Left lobe of liver (tissue), 2 donors: ENCODE results near the gene DUXB. TPM values are rescaled to one million over a fixed set of nuclear protein-coding genes. Genes with fewer than 3 reads are reported as not detected.

Experiments used
- ATAC-seq: fragments of 200-7000 bp; cut with Tn5 transposase; one replicate; pipeline ENCODE4 v1.9.1; 2020; ENCODE audit warnings: mild to moderate bottlenecking, moderate library complexity
- DNase-seq: peaks from one replicate; pipeline ENCODE4 v3.0.0-alpha.2; 2020; ENCODE audit warnings: low spot score
- total RNA-seq: library from RNA; stranded (reverse); gene quantifications from one replicate; pipeline ENCODE4 v1.2.1, GENCODE V29; 2021
- donor health status: DM: no; HTN: no; CAD: no; lungs with moderate emphysema.
- donor health status: DM: no; HTN: yes; CAD: no.

The DUXB gene, protein sequence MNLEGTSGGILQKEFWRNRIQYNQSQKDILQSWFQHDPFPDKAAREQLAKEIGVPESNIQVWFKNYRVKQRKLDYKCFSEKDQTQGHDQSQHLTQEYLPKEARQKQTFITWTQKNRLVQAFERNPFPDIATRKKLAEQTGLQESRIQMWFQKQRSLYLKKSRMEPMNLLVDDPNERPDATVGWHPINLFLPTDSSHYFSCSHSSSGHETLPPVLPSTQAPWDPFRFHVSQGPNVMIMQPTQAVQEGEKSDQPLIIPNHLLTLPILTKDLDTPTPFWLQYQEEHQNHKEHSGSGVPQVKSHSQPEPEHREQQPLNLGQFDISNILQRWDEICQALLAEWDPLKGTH
- not detected for total RNA-seq

DNA sequence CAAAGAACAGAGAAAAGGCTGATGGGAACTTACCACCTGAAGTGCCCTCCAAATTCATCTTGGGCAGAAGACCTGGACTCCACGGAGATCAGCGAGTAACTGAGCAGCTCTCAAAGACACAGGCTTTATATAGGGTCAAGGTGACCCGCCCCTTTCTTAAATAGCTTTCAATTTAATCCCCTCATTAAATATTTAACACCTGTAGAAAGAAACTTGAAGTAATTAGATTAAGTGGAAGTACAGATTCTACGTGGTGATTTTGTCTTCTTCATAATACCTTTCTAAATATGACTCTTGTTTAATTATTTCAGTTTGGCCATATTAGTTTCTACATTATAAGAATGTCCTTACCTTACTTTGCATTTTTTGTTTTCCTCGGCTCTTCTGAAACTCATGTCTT, at the start of gene DUXB:
TSS of gene DUXB (minus strand) at position 101 of the 400 bp plus-strand sequence. CDS start at position 58, 43 bp downstream.
- no peak for ATAC-seq

DNA sequence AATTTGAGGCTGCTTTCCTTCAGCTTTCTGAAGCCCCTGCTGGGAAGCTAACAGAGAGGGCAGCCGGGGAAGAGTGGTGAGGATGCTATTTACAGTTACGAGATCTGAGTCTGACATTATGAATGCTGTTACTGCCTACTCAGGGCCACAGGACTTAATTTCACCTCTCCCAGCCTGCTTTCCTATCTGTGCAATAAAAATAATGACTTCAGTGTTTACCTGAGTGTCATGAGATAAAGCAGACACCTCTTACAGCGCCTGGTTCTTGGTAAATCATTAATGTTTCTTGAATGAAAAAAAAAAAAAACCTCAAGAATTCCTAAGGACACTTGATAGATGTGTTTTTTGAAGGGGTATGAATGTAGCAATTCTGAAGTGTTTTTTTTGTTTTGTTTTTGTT, 49.3 kb upstream of the DUXB start:
- ATAC-seq = no peak

More for the DNA sequence above, at the start of gene DUXB:
- DNase-seq = no peak

DNA sequence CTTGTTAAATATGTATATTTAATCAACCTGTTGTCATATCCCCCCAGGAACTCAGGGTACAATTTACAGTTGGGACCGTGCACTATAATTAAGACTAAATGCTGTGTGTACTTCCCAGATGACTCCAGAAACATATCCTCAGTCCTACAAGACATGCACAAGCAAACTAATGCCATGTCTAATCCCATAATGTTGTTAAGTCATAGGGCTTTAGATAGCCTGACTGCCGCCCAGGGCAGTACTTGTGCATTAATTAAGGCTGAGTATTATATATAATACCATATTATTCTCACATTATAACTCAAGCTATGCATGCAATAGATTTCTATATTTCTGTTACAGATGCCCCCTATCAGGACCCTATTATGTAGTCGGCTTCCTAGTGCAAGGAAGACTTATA, 45.1 kb upstream of the DUXB start:
- ATAC-seq (no peak), DNase-seq (no peak)

More for the DNA sequence above, 49.3 kb upstream of the DUXB start:
- DNase-seq = no peak

DNA sequence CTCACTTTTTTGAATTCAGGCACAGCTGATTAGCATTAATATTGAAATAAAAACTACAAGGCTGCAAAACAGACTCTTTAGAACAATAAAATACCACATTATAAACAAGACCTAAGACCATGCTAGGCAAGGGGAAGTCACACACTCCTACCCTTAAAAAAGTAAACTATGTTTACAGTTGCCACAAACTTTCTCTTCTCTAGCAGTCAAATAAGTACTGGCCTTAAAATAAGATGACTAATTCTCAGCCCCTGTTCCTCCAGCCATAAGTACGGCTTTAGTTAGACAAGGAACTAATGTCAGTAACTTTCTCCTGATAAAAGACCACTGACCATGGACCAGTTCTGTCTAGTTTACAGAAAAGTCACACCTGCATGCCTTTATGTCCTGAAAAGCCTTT, 44.6 kb upstream of the DUXB start:
- no peak for ATAC-seq
- DNase-seq = no peak

DNA sequence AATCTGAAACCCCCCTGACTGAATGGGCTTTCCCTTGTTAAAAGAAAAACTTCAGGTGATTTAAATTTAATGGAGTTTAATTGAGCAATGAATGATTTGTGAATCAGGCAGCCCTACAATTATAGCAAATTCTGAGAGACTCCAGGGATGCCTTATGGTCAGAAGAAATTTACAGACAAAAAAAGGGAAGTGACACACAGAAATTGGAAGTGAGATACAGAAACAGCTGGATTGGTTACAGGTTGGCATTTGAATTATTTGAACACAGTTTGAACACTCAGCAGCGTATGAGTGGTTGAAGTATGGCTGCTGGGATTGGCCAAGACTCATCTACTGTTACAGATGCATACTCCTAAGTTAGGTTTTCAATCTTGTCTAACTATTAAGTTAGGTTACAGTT, 44.0 kb upstream of the DUXB start:
- no peak for ATAC-seq

DNA sequence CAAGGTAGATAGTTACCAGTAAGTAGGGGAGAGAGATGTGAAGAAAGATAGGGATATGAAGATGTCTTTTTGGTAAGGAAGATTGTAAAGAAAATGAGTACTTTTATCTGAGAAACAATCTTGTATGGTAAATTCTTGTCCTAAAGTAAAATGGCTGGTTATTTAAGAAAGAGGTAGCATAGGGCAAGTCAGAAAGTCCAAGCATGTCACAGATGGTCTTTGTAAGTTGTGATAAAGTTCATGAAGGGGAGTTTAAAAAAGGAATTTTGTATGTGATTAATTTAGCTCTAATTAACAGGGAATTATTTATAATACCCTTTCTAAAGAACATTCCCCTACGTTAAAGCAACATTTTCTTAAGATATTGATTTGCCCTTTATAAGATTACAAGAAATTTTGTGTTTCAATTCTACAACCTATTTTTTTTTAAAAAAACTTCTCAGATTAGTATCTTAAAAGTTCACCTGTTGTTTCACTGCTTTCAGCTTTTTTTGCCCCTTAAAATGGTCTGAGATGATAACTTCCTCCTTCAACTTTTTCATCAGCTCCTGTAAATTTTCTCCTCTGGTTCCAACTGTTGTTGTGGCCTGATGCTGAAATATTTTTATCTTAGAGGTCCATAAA, 41.3 kb upstream of the DUXB start:
- ATAC-seq (no peak), DNase-seq (no peak)

More for the DNA sequence above, 44.0 kb upstream of the DUXB start:
- no peak for DNase-seq

DNA sequence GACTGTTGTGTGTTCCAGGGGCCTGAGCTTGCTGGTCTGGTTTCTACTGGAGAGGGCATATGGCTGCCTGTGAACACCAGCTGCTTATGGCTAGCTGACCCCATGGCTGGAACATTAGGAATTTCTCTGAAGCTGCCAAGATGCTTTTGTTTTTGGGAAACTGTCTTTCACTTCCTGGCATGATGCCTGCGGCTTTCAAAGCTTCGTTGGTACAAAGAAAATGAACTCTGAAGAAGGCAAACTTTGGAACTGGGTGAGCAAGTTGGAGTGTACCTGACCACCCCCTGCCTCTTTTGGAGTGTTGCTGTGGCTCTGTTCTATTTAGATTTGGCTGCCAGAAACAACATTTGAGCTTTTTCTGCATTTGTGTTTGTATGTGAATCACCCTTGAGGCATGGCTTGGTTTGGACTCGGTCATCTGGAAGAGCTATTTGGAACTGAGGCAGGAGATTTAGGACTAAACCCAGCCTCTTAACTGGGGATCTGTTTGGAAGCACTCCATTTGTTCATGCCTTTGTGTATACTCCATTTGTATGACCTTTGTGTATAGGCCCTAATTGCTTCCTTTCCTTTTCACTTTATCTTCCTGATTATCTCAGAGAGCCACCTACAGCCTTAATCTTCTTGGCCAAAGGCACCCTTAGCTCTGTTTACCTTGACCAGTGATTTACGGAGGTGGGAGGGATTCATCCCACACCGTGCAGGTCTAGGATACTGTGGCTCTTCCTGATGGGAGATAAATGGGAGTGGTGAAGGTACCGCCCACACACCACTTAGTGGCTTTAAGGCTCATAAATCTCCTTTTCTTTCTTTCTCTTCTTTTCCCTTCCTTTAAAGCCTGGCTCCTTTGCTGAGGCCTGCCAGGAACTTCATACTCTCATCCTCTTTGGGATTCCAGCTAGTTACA, 32.3 kb upstream of the DUXB start:
- no peak for DNase-seq
- ATAC-seq = no peak

DNA sequence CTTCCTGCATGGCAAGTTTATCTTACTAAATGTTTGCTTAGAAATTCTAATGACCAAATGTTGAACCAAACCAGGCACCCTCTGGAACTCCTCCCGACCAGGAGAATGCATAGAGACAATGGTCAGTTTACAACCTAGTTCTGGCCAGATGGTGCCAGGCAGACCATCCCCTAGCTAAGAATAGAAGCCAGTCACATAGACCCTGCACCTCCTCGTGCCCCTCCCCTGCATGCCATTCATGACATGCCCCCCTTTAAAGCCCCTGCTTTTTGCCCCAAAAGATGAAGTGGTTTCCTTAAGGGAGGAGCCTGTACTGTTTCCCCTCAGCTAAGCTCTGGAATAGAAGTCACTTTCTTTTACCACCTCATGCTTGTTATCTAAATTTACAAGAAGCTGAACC, 31.6 kb upstream of the DUXB start:
- ATAC-seq (no peak), DNase-seq (no peak)

DNA sequence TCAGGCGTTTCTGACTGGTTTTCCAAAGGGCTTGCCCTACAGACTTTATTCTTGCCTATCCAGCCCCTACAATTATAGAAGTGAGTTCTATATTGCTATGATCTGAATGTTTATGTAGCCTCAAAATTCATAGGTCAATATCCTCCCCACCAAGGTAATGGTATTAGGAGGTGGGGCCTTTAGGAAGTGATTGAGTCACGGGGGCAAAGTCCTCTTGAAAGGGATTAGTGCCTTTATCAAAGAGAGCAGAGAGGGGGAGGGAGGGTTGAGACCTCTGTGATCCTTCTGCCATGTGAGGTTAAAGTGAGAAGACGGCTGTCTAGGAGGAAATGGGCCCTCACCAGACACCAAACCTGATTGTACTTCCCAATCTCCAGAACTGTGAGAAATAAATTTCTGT, 26.0 kb upstream of the DUXB start:
- ATAC-seq (no peak), DNase-seq (no peak)

DNA sequence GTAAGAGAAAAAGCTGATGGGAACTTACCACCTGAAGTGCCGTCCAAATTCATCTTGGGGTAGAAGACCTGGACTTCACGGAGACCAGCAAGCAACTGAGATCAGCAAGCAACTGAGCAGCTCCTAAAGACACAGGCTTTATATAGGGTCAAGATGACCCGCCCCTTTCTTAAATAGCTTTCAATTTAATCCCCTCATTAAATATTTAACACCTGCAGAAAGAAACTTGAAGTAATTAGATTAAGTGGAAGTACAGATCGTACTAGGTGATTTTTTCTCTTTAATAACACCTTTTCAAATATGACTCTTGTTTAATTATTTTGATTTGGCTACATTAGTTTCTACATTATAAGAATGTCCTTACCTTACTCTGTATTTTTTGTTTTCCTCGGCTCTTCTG, 25.1 kb upstream of the DUXB start, which contains the start of gene CPHXL:
TSS of gene CPHXL (minus strand) at position 101 of the 400 bp plus-strand sequence. CDS start at position 53, 48 bp downstream.
- ATAC-seq (no peak), DNase-seq (no peak)

DNA sequence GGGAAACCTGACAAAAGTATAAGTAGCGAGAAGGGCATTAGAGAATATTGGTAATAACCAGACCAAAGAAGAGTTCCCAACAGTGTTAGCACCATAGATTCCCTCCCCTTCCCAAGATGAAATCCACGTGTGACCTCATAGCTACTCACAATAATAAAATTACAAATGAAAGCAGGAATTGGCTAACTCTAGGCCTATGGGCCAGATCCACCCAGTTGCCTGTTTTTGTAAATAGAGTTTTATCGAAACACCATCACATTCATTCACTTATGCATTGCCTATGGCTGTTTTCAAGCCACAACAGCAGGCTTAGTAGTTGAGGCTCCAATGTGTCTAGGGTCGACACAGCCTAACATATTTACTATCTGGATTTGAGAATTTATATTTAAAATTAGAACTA, 17.2 kb upstream of the DUXB start:
- ATAC-seq (no peak), DNase-seq (no peak)

DNA sequence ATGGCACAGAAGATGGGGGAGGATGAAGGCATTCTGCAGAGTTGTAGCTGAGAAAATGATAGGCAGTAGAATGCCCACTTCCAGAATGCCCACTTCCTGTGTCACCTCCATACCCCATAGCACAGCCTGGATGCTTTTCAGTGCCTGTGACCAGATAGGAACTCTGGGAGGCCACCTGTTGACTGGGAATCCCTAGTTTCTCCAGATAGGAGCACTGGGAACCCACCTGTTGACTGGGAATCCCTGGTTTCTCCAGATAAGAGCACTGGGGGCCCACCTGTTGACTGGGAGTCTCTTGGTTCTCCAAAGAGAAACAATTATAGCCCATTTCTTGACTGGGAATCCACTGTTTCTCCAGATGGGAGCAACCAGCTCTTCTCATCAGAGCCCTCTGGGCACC, 13.4 kb upstream of the DUXB start:
- DNase-seq = no peak
- no peak for ATAC-seq

DNA sequence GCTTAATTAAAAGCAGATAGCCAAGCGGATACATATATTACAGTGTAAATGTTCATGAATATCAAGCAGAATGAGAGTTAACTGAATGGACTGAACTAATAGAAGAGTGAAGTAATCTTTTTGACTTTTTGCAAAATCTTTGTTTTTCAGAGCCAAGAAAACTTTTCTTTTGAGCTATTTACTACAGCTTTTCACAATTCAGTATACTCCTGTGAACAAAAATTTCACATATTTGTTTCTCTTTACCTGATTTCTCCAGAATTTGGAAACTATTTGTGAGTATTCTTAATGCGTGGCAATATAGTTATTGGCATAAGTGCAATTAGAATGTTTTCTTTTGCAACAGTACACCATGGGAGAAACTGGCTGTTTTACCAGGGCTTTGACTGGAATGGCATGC, 9.1 kb upstream of the DUXB start:
- ATAC-seq (no peak), DNase-seq (no peak)

DNA sequence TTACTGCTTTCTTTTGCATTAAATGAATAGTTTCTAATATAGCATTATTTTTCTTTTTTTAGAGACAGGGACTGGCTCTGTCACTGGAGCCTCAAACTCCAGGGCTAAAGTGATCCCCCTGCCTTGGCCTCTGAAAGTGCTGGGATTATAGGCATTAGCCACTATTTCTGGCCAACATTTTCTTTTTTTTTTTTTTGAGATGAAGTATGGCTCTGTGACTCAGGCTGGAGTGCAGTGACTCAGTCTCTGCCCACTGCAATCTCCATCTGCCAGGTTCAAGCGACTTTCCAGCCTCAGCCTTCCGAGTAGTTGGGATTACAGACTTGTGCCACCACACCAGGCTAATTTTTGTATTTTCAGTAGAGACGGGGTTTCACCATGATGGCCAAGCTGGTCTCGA, 2.0 kb upstream of the DUXB start:
- ATAC-seq (no peak), DNase-seq (no peak)

DNA sequence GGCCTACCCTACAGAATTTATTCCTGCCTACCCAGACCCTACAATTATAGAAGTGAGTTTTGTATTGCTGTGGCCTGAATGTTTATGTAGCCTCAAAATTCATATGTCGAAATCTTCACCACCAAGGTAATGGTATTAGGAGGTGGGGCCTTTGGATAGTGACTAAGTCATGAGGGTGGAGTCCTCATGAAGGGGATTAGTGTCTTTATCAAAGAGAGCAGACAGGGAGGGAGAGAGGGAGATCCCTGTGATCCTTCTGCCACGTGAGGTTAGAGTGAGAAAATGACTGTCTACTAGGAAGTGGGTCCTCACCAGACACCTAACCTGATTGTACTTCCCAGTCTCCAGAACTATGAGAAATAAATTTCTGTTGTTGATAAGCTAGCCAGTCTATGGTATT, 981 bp upstream of the DUXB start:
- no peak for DNase-seq
- ATAC-seq = no peak

DNA sequence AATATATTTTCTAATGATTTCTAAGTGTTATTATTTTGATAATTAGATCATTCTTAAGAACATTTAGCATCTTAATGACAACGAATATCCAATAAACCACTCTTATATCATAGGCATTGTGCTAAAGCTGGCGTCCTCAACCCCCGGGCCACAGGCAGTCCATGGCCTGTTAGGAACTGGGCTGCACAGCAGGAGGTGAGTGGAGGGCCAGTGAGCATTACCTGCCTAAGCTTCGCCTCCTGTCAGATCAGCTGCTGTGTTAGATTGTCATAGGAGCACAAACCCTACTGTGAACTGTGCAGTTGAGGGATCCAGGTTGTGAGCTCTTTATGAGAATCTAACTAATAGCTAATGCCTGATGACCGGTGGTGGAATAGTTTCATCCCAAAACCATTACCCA, 3.7 kb downstream of the DUXB start:
- no peak for DNase-seq
- ATAC-seq = no peak

DNA sequence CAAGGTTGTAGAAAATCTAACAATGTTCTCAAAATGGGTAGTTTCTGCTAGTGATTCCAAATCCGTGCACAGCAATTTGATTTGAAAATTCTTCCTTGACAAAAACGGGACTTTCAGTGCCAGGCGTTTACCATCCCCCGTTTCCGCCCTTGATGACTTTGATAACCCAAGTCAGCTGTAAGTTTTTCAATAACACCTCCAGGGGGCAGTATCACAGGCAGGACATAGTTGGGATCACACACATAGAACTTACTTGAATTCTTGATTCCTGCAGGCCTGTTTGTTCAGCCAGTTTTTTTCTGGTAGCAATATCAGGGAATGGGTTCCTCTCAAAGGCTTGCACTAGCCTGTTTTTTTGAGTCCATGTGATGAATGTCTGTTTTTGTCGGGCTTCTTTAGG, 5.6 kb downstream of the DUXB start:
- no peak for DNase-seq
- ATAC-seq = no peak

DNA sequence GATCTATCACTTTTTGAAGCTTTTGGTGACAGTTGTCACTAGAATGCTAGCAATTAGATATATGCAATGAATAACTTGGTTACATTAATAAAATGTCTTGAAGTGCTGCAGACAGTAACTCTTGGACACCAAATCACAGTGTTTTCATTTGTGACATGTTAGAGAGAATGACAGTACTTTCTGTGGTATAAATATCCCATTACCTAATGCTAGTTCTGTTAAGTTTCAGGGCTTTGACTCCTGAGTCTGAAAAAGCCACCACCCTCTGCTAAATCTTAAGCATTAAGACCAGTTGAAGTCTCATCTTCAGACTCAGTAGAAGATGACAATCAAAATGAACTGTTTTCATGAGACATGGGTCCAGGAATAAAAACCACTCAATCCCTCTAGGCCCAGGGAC, 13.9 kb downstream of the DUXB start:
- ATAC-seq (no peak), DNase-seq (no peak)

DNA sequence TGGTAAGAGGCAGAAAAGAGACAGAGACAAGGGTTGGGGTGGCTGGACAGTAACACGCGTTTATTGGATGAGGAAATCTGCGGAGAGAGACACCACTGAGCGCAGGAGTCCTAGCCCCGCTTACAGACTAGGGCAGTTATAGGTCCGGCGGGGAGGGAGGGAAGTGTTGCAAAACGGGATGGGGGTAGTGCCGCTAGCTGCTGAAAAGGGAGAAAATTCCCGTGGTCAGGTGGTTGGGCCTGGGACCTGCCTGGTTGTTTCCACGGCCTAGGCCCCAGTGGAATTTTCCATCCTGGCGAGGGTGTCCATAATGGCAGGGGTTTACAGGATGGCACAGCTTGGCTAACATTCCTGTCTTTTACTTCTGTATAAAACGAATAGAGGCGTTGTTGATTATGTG, 19.0 kb downstream of the DUXB start:
- ATAC-seq (no peak), DNase-seq (no peak)

DNA sequence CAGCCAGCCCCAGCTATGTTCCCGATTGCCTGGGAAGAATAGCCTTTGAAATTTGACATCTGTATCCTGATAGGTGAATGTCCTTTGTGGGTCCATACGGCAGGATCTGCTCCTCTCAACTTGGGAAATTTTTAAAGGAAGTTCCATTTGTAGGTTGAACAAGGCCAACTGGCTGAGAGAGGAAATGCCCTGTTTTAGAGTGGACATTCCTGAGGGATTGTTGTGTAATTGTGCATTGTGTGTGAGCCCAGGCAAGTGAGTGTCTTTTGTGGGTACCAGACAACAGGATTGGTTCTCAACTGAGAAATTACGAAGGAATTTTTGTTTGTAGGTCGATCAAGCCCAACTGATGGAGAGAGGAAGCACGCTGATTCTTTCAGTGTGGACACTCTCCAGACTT, 21.9 kb downstream of the DUXB start:
- DNase-seq (no peak), ATAC-seq (no peak)

DNA sequence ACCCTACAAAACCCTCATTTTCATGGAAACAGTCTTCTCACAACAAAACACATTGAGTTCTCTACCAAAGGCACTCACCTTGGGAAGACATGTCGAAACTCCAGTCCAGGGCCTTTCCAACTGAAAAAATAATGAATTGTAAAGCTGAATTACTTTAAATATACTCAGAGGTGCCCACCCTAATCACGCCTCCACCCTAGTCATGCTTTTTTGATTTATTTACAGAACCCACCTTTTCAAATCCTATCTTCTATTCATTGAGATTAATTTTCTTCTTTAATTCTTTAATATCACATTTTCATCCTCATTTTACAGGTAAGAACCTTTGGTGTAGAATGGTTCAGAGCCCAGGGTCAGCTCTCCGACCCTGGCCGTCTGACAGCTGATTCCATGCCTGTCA, 24.4 kb downstream of the DUXB start, which contains the start of gene CPHXL2:
TSS of gene CPHXL2 (minus strand) at position 101 of the 400 bp plus-strand sequence. CDS start at position 91, 10 bp downstream.
- DNase-seq = no peak
- no peak for ATAC-seq
